Measurements from ENCODE around the gene DPM3. TPM values are rescaled to one million over a fixed set of nuclear protein-coding genes. Genes with fewer than 3 reads are reported as not detected.
"Not testable (repeated sequence)": the region's sequence is repeated elsewhere in the genome, so short reads cannot be mapped to it uniquely, and the experiment has no call there.

DPM3 gene, protein sequence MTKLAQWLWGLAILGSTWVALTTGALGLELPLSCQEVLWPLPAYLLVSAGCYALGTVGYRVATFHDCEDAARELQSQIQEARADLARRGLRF
- total RNA-seq, result 100 to 1,000 TPM in 1 of 4 donors, 10 to 100 TPM in 2, 1 to 10 TPM in 1; 7.2 to 130 (median 62.6) TPM

DNA sequence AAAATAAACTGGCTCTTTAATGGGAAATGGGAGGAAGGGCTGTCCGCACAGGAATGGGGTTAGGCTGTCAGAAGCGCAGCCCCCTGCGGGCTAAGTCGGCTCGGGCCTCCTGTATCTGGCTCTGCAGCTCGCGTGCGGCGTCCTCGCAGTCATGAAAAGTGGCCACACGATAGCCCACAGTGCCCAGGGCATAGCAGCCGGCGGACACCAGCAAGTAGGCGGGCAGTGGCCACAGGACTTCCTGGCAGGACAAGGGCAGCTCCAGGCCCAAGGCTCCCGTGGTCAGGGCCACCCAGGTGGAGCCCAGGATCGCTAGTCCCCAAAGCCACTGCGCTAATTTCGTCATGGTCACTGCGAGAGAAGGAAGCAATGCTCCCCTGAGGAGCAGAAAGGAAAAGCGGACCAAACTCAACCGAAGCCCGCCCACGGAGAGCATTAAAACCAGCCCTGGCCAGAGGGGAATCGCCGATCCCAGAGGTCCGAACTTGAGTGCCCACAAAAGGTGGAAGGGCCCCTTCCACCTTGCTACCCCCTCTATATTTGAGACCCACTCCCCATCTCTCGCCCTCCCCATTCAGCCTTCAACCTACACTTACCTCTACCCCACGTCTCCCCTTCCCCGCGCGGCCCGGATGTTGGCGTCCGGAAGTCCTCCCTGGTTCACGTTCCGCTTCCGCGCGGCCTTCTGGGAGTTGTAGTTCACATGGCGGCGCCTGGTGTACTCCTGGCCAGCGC lies at the start of gene DPM3:
Gene DPM3, minus strand, starts transcription at position 637 of the 735 bp plus-strand sequence. Its CDS starts 291 bp downstream, at position 346.
- no peaks in the 10 kb centered on the region for H3K9me3 ChIP-seq
- TF ChIP-seq, protein P1, sequence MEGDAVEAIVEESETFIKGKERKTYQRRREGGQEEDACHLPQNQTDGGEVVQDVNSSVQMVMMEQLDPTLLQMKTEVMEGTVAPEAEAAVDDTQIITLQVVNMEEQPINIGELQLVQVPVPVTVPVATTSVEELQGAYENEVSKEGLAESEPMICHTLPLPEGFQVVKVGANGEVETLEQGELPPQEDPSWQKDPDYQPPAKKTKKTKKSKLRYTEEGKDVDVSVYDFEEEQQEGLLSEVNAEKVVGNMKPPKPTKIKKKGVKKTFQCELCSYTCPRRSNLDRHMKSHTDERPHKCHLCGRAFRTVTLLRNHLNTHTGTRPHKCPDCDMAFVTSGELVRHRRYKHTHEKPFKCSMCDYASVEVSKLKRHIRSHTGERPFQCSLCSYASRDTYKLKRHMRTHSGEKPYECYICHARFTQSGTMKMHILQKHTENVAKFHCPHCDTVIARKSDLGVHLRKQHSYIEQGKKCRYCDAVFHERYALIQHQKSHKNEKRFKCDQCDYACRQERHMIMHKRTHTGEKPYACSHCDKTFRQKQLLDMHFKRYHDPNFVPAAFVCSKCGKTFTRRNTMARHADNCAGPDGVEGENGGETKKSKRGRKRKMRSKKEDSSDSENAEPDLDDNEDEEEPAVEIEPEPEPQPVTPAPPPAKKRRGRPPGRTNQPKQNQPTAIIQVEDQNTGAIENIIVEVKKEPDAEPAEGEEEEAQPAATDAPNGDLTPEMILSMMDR (IDR thresholded peaks at IDR 0.05), result no peak
- peak; percentile 88 to 91 (median 90) for TF ChIP-seq POLR2AphosphoS5 (IDR thresholded peaks at IDR 0.05)
- peak; percentile 83 for TF ChIP-seq POLR2A (IDR thresholded peaks at IDR 0.05)
- no peak for TF ChIP-seq EP300 (IDR thresholded peaks at IDR 0.05; ENCODE audit: low read depth)
- no peaks in the 10 kb centered on the region for H3K36me3 ChIP-seq
- H3K4me3 ChIP-seq, result peak within 1 kb of the TSS; percentile 48 to 94 (median 67)
- in situ Hi-C loops (cut with MboI; ENCODE audit: low pct_ligation_motif_present in 1 of 4, low pct_unique_long_range_greater_than_20kb in 1 of 4, low sequenced_read_pairs in 3 of 4), result no loop called here
- intact Hi-C loops (cut with DNase I; ENCODE audit: low total_unique reads), result no loop called here
- 2 to 4% methylated on average over 5 to 35 of the region's 42 CpGs for WGBS, 2 donors (ENCODE audit: low coverage in 1 of 2)
- H3K4me1 ChIP-seq, result peaks cover 10 to 42% (median 34%) of the 10 kb centered on the region in 4 donors
- peak within 1 kb of the TSS; percentile 87 to 99 (median 95) for H3K27ac ChIP-seq
- DNase-seq, result peak; percentile 93
- H3K27me3 ChIP-seq, result peaks cover 5% of the 10 kb centered on the region

DNA sequence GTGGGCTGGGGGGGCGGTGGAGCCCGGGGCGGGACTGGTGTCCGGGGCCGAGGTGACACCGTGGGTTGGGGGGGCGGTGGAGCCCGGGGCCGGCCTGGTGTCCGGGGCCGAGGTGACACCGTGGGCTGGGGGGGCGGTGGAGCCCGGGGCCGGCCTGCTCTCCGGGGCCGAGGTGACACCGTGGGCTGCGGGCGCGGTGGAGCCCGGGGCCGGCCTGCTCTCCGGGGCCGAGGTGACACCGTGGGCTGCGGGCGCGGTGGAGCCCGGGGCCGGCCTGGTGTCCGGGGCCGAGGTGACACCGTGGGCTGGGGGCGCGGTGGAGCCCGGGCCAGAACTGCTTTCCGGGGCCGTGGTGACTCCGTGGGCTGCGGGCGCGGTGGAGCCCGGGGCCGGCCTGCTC lies 49.6 kb upstream of the DPM3 start:
- in situ Hi-C loops (cut with MboI; ENCODE audit: low pct_ligation_motif_present in 1 of 4, low pct_unique_long_range_greater_than_20kb in 1 of 4, low sequenced_read_pairs in 3 of 4); H3K4me3 ChIP-seq; H3K36me3 ChIP-seq; intact Hi-C loops (cut with DNase I; ENCODE audit: low total_unique reads); H3K27me3 ChIP-seq; H3K9me3 ChIP-seq; H3K27ac ChIP-seq; DNase-seq: not testable (repeated sequence)
- 94 to 96% methylated on average over 10 to 27 of the region's 45 CpGs for WGBS, 2 donors (ENCODE audit: low coverage in 1 of 2)
- peaks cover 20 to 60% (median 48%) of the 10 kb centered on the region in 4 donors for H3K4me1 ChIP-seq

DNA sequence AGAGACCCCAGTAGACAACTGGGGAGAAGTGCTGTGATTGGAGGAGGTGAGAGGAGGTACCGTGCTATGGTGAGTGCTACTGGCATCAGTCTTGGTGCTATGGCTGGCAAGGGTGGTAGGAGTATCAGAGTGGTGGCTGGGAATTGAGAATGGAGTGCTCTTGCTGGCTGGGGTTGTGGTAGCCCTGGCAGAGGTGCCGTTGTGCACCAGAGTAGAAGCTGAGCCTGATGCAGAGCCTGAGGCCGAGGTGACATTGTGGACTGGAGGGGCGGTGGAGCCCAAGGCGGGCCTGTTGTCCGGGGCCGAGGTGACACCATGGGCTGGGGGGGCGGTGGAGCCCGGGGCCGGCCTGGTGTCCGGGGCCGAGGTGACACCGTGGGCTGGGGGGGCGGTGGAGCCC lies 47.9 kb upstream of the DPM3 start:
- H3K36me3 ChIP-seq, result no peaks in the 10 kb centered on the region
- in situ Hi-C loops (cut with MboI; ENCODE audit: low pct_ligation_motif_present in 1 of 4, low pct_unique_long_range_greater_than_20kb in 1 of 4, low sequenced_read_pairs in 3 of 4), result no loop called here
- no peak overlapping the region for H3K4me3 ChIP-seq
- H3K27ac ChIP-seq, result peak overlapping the region in 2 of 4 donors; percentile 49 to 55
- H3K9me3 ChIP-seq, result no peaks in the 10 kb centered on the region
- no peak for TF ChIP-seq POLR2AphosphoS5 (IDR thresholded peaks at IDR 0.05)
- TF ChIP-seq EP300 (IDR thresholded peaks at IDR 0.05; ENCODE audit: low read depth), result no peak
- no peak for TF ChIP-seq POLR2A (IDR thresholded peaks at IDR 0.05)
- TF ChIP-seq, protein P1 (IDR thresholded peaks at IDR 0.05), result no peak
- intact Hi-C loops (cut with DNase I; ENCODE audit: low total_unique reads), result no loop called here
- H3K27me3 ChIP-seq, result no peaks in the 10 kb centered on the region
- no peak for DNase-seq
- peaks cover 16 to 49% (median 34%) of the 10 kb centered on the region in 4 donors for H3K4me1 ChIP-seq
- 90 to 100% methylated on average over 1 to 10 of the region's 14 CpGs for WGBS, 2 donors (ENCODE audit: low coverage in 1 of 2)

DNA sequence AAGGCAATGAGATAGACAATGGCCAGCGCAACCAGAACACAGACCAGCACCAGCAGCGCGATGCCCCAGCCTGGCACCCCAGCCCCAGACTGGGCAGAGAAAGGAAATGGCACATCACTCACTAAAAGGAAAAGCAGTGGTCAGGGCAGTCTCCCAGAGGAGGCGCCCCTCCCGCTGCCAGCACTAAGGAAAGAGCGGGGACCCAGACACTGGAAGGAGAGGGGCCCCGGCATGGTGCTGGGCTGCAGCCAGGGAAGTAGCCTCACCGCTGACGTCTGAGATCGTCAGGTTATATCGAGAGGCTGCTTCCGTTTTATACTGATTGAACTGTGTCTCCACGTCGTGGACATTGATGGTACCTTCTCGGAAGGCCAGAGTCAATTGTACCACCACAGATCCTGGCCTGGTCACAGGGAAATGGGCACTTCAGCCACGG lies 47.1 kb upstream of the DPM3 start:
- DNase-seq, result no peak
- Histone ChIP-seq H3K4me1 (peaks cover 10 to 41% (median 27%) of the 10 kb centered on the region in 4 donors), H3K4me3 (no peak overlapping the region), H3K9me3 (no peaks in the 10 kb centered on the region), H3K36me3 (no peaks in the 10 kb centered on the region), H3K27ac (peak overlapping the region in 2 of 4 donors; percentile 49 to 55), H3K27me3 (no peaks in the 10 kb centered on the region)
- in situ Hi-C loops (cut with MboI; ENCODE audit: low pct_ligation_motif_present in 1 of 4, low pct_unique_long_range_greater_than_20kb in 1 of 4, low sequenced_read_pairs in 3 of 4), result no loop called here
- 82% methylated on average over 16 of the region's 16 CpGs; no CpG with 5 or more reads in 1 of the 2 donors for WGBS, 2 donors (ENCODE audit: low coverage in 1 of 2)
- TF ChIP-seq EP300 (IDR thresholded peaks at IDR 0.05; ENCODE audit: low read depth) (no peak), POLR2A (IDR thresholded peaks at IDR 0.05) (no peak), POLR2AphosphoS5 (IDR thresholded peaks at IDR 0.05) (no peak)
- TF ChIP-seq, protein P1 (IDR thresholded peaks at IDR 0.05), result no peak
- intact Hi-C loops (cut with DNase I; ENCODE audit: low total_unique reads), result no loop called here
